AG09319 (cell line): ENCODE data around the gene TJAP1.
"Not testable (repeated sequence)": the region's sequence is repeated elsewhere in the genome, so short reads cannot be mapped to it uniquely, and the experiment has no call there.

Source experiments
- DNase-seq: peaks from one replicate; pipeline ENCODE4 v3.0.0-alpha.2; 2010; ENCODE audit warnings: low read depth; ENCODE audit errors: extremely low read depth
- CTCF ChIP-seq: IDR thresholded peaks from 2 replicates; pipeline ENCODE4 v1.5.1; 2011; ENCODE audit warnings: low read depth, mild to moderate bottlenecking, inconsistent platforms, low read length, moderate library complexity

Gene TJAP1

DNA sequence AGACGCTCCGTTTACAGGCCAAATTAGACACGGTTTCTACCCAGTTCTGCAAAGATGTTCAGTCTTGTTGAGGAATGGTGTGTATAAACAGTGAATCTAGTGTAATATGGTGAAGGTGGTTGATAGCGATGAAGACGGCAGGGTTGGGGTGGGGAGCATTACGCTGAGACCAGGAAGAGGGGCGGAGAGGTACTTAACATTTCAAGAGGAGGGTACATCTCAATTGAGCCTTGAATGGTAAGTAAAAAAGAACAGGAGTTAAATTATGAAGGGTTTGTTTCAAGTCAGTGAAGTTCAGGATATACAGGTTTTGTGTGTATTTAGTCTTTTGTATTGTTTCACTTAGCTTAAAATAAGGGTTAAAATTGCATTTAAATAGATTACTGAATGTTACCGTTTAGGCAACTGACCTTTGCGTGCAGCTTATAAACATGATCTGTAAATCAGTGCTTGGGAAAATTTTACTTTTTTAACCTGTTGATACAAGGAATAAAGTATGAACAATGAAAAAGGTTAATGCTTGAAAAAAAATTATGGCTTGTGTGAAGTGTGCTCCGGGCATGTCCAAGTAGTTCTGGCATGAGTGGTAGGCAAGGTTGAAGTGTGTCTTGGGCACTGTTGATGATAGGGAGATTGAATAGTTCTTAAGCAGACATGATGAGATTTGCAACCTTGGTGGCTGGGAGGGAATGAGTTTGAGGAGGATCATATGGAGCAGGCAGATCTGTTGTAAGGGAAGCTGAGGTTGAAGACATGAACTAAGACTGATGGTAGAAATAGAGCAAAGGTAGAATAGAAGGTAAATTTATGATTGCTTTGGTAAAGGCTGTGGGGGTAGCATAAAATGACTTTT is 40.4 kb downstream of the TJAP1 start:
- no peak for TF ChIP-seq CTCF
- no peak for DNase-seq

DNA sequence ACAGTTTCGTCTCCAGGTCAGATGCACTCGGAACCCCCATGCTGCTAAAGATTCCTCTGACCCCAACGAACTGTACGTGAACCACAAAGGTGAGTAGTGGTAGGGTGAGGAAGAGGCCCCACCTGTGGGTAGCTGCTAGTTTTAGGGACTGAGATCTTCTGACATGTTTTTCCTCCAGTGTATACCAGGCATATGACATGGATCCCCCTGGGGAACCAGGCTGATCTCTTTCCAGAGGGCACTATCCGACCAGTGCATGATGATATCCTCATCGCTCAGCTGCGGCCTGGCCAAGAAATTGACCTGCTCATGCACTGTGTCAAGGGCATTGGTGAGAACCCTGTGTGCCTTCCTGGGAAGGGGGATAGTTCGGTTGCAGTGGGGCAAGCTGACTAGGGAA is 42.7 kb downstream of the TJAP1 start:
- TF ChIP-seq CTCF, result no peak
- no peak for DNase-seq

GRCh38 chr6:43521836-43522235 is 44.5 kb downstream of the TJAP1 start:
- no peak for TF ChIP-seq CTCF
- no peak for DNase-seq

DNA sequence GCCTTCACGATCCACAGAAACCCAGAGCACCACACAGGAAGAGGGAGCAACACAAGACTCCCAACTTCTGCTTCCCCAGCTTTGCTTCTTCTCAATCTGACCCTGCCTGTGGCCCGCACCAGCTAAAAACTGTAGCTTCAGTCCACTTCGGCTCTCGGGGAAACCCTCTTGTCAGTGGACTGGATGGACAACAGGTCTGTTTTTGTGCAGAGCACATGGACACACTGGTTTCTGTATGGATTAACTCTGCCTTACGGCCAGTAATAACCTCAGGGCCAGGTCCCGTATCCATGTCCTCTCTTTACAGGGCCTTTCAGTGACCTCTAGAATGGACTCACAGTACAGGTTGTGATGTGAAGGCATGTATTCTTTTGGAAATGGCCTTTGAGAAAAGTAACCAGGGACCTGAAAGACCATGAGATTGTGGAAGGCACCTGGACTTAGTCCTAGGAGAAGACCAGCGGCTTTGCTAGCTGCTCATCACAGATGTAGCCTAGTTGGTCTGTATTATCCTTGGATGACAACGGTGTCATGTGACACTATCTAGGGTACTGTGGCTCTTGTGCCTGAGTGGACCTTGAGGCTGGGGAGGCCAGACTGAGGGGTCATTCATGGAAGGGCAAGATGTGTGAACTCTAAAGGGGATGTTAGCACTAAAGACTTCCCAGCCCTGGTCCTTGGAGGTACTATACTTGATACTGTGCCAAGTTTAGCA is 45.3 kb downstream of the TJAP1 start:
- TF ChIP-seq CTCF, result no peak
- no peak for DNase-seq

GRCh38 chr6:43523284-43523683 is 45.9 kb downstream of the TJAP1 start:
- TF ChIP-seq CTCF, result no peak
- DNase-seq, result no peak

DNA sequence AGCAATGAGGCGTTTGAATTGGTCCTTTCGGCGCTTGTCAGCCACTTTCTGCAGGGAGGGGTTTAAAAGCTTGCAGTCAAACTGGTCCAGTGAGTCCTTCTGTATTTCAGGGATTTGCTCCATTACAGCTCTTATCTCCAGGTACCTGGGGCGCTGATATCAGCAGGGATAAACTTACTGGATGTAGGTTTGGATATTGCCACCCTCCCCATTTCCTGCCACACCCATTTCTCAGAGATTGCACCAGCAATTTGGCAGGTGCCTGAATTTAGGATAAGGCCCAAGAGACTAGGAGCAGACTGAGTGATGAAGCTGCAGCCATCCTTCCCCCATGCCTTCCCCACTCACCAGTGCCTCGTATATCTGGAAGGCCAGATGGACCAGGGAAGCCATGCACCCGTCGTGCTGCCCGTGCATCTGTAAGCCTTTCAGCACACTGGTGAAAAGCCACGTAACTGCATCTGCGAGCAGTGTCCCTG is 47.2 kb downstream of the TJAP1 start:
- no peak for TF ChIP-seq CTCF
- DNase-seq, result no peak

DNA sequence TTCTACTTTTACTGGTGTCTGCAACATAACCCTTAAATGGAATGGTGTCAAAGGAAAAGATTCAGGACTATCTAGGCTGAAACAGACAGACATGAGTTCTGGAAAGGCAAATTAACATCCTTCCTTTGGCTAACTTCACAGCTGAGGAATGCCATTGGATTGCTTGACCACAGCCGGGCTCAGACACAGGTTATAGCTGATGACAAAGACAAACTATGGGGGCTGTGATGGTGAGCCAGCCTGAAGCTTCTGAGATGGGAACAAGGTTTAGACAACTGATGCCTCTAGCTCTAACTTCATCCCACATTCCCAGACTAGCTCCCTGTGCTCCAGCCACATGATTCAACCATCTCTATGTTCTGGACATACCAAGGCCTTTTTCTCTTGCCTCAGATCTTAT is 54.8 kb downstream of the TJAP1 start:
- no peak for DNase-seq
- TF ChIP-seq CTCF, result no peak

DNA sequence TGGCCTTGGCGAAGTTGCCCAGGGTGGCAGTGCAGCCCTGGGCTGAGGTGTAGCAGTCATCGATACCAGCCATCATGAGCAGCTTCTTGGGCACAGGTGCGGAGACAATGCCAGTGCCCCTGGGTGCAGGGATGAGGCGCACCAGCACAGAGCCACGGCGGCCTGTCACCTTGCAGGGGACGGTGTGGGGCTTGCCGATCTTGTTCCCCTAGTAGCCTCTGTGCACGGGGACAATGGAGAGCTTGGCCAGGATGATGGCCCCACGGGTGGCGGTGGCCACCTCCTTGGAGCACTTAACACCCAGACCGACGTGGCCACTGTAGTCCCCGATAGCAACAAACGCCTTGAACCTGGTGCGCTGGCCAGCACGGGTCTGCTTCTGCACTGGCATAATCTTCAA is 61.6 kb downstream of the TJAP1 start:
- DNase-seq, result not testable (repeated sequence)

- not testable (repeated sequence) for DNase-seq
Observed at GRCh38 chr6:43539409-43539808, 62.0 kb downstream of the TJAP1 start.
